NT2/D1 (cell line): ENCODE results near the gene POGZ.

Experiments
- SUZ12 ChIP-seq: IDR thresholded peaks from 2 replicates; pipeline ENCODE4 v1.6.1; 2011; ENCODE audit not compliant: insufficient read length, insufficient read depth; ENCODE audit errors: extremely low read depth
- YY1 ChIP-seq: IDR thresholded peaks from 2 replicates; pipeline ENCODE4 v1.6.1; 2011; ENCODE audit not compliant: insufficient read length, insufficient read depth
- ZNF274 ChIP-seq: IDR thresholded peaks from 2 replicates; pipeline ENCODE4 v1.6.1; 2011; ENCODE audit warnings: mild to moderate bottlenecking, low read depth, low read length

DNA sequence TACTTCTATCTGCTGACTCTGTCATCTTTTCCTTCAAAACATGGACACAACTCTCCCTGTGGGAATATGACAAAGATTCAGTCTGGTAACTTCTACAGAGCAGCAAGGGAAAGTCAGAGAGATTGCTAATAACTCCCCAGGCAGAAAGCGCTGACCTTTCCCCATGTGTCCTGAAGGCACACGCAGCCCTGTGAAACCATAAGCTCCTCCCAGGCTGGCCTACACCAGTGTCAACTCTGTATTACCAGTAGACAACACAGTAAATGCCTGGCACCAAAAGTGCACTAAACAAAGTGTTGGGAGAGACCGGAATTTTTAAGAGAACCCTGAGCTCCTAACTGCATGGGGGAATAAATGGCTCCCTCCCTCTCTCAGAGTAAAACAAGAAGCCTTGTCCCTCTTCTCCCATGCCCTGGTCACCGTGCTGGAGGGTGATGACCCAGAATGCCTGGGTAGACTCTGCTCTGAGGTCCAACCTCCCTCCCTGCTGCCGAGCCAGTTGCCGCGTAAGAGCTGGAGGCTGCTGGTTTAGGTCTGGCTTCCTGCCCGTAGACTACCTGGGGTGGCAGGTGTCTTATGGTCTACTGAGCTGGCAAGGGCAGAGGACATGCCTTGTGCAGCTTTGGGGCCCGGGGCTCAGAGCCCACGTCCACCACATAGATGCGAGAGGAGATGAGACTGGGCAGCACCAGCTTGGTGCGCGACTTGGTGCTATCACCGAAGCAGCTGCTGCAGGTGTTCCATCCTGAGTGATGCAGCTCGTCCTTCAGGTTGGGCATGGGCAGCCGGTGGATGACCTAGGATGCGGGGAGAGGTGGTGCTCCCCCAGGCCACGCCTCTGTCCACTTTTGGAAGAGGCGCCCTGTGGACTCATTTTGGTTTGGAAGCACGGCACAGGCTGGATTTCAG is 90.6 kb downstream of the POGZ start:
- no peak for TF ChIP-seq ZNF274
- TF ChIP-seq YY1 = no peak
- TF ChIP-seq SUZ12 = no peak
